ENCODE measurements around the gene ATP8A1. TPM values are rescaled to one million over a fixed set of nuclear protein-coding genes. Genes with fewer than 3 reads are reported as not detected.
A peak's percentile ranks its signal among the peaks of the same experiment; 100 is the strongest.
"Not testable (repeated sequence)": the region's sequence is repeated elsewhere in the genome, so short reads cannot be mapped to it uniquely, and the experiment has no call there.

ATP8A1 gene
- 10 to 100 TPM in 2 of 4 donors, 1 to 10 TPM in 2; 5.1 to 90.1 (median 9.4) TPM for polyA plus RNA-seq
- long read RNA-seq, donor 1, full-length matches to known transcripts = 6 of 6 reads
- long read RNA-seq, donor 1, partial matches to known transcripts = 0 of 6 reads
- long read RNA-seq, donor 1, other reads (novel, unspliced or antisense) = 0 of 6 reads
- long read RNA-seq, donor 2, full-length matches to known transcripts = 4 of 4 reads
- long read RNA-seq, donor 2, partial matches to known transcripts = 0 of 4 reads
- long read RNA-seq, donor 2, other reads (novel, unspliced or antisense) = 0 of 4 reads
- long read RNA-seq, donor 3, full-length matches to known transcripts = 3 of 3 reads
- long read RNA-seq, donor 3, partial matches to known transcripts = 0 of 3 reads
- long read RNA-seq, donor 3, other reads (novel, unspliced or antisense) = 0 of 3 reads
- long read RNA-seq, donor 4 = 0 reads
- long read RNA-seq, donor 5 = 0 reads
- long read RNA-seq, donor 6 = 0 reads
- long read RNA-seq, donor 7 = 0 reads
- long read RNA-seq, donor 8 = 0 reads
- long read RNA-seq, donor 9 = 0 reads
- long read RNA-seq, donor 10, full-length matches to known transcripts = 7 of 7 reads
- long read RNA-seq, donor 10, partial matches to known transcripts = 0 of 7 reads
- long read RNA-seq, donor 10, other reads (novel, unspliced or antisense) = 0 of 7 reads

DNA sequence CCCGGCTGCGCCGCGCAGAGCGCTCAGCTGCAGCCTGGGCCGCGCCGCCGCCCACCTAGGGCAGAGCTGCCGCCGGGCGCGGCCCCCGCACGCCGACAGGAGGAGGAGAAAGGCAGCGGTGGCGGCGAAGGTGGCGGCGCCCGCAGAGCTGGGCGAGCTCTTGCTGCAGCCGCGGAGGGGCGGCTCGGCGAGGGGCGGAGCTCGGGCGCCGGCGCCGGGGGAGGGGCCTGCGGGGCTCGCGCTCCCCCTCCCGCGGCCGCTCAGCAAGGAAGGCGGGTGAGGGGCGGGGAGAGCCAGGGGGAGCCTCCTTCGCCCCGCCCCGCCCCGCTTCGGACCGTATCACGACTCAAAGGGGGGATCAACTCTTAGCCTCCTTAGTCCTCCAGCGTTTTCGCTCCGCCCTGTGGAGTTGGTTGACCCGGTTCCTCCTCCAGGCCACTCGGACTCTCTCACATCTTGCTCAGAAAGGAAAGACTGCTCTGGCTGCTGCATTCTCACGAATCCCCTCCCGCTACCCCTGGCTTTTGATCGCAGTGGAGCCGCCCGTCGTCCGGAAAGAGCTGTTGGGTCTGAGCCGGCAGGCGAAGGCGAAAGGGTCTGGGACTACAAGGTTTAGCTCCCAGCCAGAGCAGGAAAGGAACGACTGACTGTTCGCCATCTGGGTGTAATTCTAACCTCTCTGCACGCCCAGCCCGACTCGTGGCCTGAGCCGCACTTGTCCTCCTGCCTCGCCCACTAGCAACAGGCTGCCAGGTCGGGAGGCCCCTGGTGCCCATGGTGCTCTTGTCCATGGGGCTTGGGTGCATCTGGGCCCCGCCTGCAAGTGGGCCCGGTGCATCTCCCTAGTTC lies at the start of gene ATP8A1:
Gene ATP8A1 (minus strand): TSS at position 162 of the 849 bp plus-strand sequence. CDS start 232 bp downstream, outside the sequence.
- FAIRE-seq (no peak), DNase-seq (peak; percentile 94 to 97)
- H3K4me1 ChIP-seq (ENCODE audit: control insufficient read depth in 3 of 3, insufficient read depth in 2 of 3, low read depth in 1 of 3, low read length in 2 of 3) = peaks cover 3 to 30% (median 18%) of the 10 kb centered on the region in 3 donors
- no peaks in the 10 kb centered on the region for H3K36me3 ChIP-seq (ENCODE audit: control insufficient read depth in 3 of 3, insufficient read depth in 2 of 3, low read depth in 1 of 3, low read length in 3 of 3)
- 0 to 1% (median 0%) methylated on average over 41 to 74 of the region's 74 CpGs for WGBS, 3 donors
- peak within 1 kb of the TSS; percentile 80 to 97 (median 86) for H3K4me3 ChIP-seq (ENCODE audit: low read depth in 1 of 3, low read length in 3 of 3)
- no peaks in the 10 kb centered on the region for H3K27me3 ChIP-seq (ENCODE audit: control insufficient read depth in 3 of 3, insufficient read depth in 3 of 3, low read length in 3 of 3)
- no peaks in the 10 kb centered on the region for H3K9me3 ChIP-seq (ENCODE audit: control insufficient read depth in 2 of 2, insufficient read depth in 1 of 2, low read depth in 1 of 2, low read length in 1 of 2)
- H3K27ac ChIP-seq (ENCODE audit: low read depth in 1 of 3, low read length in 2 of 3) = peak within 1 kb of the TSS; percentile 78 to 96 (median 93)

DNA sequence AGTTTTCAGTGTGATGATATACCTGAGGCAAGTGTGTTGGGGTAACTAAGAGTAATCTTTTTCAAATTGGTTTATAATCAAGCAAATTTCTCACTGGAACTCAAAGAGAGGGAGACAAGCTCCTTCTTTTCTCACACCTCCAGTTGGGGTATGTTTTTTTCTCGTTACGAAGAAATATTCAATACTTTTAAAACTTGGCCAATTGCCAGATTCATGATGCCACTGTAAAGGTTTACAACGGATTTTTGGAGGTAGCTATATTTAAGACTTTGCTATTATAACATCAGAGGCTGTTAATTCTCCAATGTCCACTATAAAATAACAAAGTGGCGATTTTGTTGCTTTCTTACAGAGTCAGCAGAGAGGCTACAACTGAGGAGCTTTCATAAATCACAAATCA lies 49.2 kb upstream of the ATP8A1 start:
- Histone ChIP-seq H3K36me3 (ENCODE audit: control insufficient read depth in 3 of 3, insufficient read depth in 2 of 3, low read depth in 1 of 3, low read length in 3 of 3) (no peaks in the 10 kb centered on the region), H3K27ac (ENCODE audit: low read depth in 1 of 3, low read length in 2 of 3) (no peak overlapping the region), H3K4me1 (ENCODE audit: control insufficient read depth in 3 of 3, insufficient read depth in 2 of 3, low read depth in 1 of 3, low read length in 2 of 3) (no peaks in the 10 kb centered on the region), H3K4me3 (ENCODE audit: low read depth in 1 of 3, low read length in 3 of 3) (no peak overlapping the region), H3K27me3 (ENCODE audit: control insufficient read depth in 3 of 3, insufficient read depth in 3 of 3, low read length in 3 of 3) (no peaks in the 10 kb centered on the region), H3K9me3 (ENCODE audit: control insufficient read depth in 2 of 2, insufficient read depth in 1 of 2, low read depth in 1 of 2, low read length in 1 of 2) (no peaks in the 10 kb centered on the region)
- DNase-seq = no peak
- FAIRE-seq = no peak
- WGBS, 3 donors = 55 to 71% (median 64%) methylated on average over 4 of the region's 4 CpGs

DNA sequence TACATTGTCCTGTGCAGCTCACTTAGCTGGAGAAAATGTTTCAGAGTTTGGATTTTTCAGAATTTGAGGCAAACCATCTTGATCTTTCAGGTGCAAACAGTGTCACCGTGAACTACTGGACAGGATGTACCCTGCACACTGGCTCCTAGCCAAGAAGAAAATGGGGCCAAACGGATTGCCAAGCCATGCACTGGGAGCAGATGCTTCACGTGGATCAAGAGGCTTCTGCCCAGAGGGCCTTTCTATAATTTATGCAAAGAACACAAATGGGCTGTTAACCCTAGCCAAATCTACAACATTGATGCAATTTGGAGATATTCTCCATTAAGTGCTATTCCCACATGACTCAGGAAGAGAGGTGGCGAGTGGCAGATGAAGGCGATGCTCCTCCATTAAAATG lies 46.9 kb upstream of the ATP8A1 start:
- H3K27me3 ChIP-seq (ENCODE audit: control insufficient read depth in 3 of 3, insufficient read depth in 3 of 3, low read length in 3 of 3) = no peaks in the 10 kb centered on the region
- no peaks in the 10 kb centered on the region for H3K36me3 ChIP-seq (ENCODE audit: control insufficient read depth in 3 of 3, insufficient read depth in 2 of 3, low read depth in 1 of 3, low read length in 3 of 3)
- DNase-seq (no peak), FAIRE-seq (no peak)
- H3K9me3 ChIP-seq (ENCODE audit: control insufficient read depth in 2 of 2, insufficient read depth in 1 of 2, low read depth in 1 of 2, low read length in 1 of 2) = no peaks in the 10 kb centered on the region
- no peaks in the 10 kb centered on the region for H3K4me1 ChIP-seq (ENCODE audit: control insufficient read depth in 3 of 3, insufficient read depth in 2 of 3, low read depth in 1 of 3, low read length in 2 of 3)
- WGBS, 3 donors = 61 to 77% (median 69%) methylated on average over 5 of the region's 5 CpGs
- no peak overlapping the region for H3K27ac ChIP-seq (ENCODE audit: low read depth in 1 of 3, low read length in 2 of 3)
- no peak overlapping the region for H3K4me3 ChIP-seq (ENCODE audit: low read depth in 1 of 3, low read length in 3 of 3)

DNA sequence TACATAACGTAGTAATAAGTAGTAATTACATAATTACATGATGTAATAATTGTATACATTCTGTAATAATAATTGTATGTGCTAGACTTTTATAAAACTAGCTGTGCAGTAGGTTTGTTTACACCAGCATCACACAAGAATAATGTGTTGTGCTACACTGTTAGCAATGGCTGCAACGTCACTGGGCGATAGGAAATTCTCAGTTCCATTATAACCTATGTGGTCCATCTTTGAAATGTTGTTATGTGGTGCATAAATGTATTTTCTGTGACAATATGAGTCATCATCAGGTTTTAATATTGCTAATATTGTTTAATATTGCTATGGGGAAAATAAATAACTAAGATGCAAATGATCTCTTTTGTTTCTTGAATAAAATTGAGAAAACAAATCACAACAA lies 46.0 kb upstream of the ATP8A1 start:
- Histone ChIP-seq H3K27me3 (ENCODE audit: control insufficient read depth in 3 of 3, insufficient read depth in 3 of 3, low read length in 3 of 3) (no peaks in the 10 kb centered on the region), H3K4me1 (ENCODE audit: control insufficient read depth in 3 of 3, insufficient read depth in 2 of 3, low read depth in 1 of 3, low read length in 2 of 3) (no peaks in the 10 kb centered on the region), H3K27ac (ENCODE audit: low read depth in 1 of 3, low read length in 2 of 3) (no peak overlapping the region), H3K4me3 (ENCODE audit: low read depth in 1 of 3, low read length in 3 of 3) (no peak overlapping the region), H3K9me3 (ENCODE audit: control insufficient read depth in 2 of 2, insufficient read depth in 1 of 2, low read depth in 1 of 2, low read length in 1 of 2) (no peaks in the 10 kb centered on the region), H3K36me3 (ENCODE audit: control insufficient read depth in 3 of 3, insufficient read depth in 2 of 3, low read depth in 1 of 3, low read length in 3 of 3) (no peaks in the 10 kb centered on the region)
- FAIRE-seq (no peak), DNase-seq (no peak)
- 70 to 76% (median 75%) methylated on average over 3 of the region's 3 CpGs for WGBS, 3 donors

DNA sequence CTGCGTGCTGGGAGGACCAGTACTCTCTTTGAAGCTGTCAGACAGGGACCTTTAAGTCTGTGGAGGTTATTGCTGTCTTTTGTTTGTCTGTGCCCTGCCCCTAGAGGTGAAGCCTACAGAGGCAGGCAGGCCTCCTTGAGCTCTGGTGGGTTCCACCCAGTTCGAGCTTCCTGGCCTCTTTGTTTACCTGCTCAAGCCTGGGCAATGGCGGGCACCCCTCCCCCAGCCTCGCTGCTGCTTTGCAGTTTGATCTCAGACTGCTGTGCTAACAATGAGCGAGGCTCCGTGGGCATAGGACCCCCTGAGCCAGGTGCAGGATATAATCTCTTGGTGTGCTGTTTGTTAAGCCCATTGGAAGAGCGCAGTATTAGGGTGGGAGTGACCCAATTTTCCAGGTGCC lies 44.9 kb upstream of the ATP8A1 start:
- not testable (repeated sequence) for H3K4me3 ChIP-seq (ENCODE audit: low read depth in 1 of 3, low read length in 3 of 3); H3K36me3 ChIP-seq (ENCODE audit: control insufficient read depth in 3 of 3, insufficient read depth in 2 of 3, low read depth in 1 of 3, low read length in 3 of 3); H3K9me3 ChIP-seq (ENCODE audit: control insufficient read depth in 2 of 2, insufficient read depth in 1 of 2, low read depth in 1 of 2, low read length in 1 of 2); H3K27ac ChIP-seq (ENCODE audit: low read depth in 1 of 3, low read length in 2 of 3); H3K27me3 ChIP-seq (ENCODE audit: control insufficient read depth in 3 of 3, insufficient read depth in 3 of 3, low read length in 3 of 3); FAIRE-seq; H3K4me1 ChIP-seq (ENCODE audit: control insufficient read depth in 3 of 3, insufficient read depth in 2 of 3, low read depth in 1 of 3, low read length in 2 of 3); DNase-seq
- 76 to 88% (median 86%) methylated on average over 7 of the region's 7 CpGs for WGBS, 3 donors

DNA sequence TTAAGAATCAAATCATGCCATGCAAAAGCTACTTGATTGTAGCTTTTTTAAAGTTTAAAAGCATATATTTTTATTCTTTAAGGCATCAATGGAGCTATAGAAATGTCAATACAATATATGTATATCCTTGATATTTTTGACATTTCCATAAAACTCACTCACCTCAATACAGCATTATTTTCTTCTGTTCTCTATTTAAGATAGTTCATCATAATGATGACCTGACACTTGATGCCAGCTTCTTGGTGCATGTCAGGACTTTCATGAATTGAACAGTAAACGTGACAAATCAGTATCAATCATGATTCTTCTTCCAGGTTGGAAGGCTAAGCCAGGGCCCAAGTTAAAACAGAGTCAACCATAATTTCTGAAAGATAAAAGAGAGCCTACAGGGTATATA lies 33.6 kb upstream of the ATP8A1 start:
- FAIRE-seq = no peak

DNA sequence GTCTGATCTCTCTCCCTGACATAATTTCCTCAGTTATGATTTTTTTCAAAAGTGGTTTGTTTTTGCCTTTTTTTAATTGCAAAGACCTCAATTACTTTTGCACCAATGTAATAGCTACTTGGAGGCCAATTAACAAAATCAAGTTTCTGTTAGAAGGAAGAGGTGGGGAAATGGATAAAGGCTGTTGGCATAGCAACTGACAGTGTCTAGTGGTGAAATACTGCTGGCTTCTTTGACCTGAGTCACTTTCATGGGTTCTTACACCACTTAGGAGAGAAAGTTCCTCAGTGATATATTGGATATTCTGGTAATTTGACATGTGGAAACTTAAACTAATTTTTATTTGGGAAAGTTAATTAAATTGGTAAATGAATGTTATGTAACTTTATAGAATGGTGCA lies 26.5 kb upstream of the ATP8A1 start:
- Histone ChIP-seq H3K4me1 (ENCODE audit: control insufficient read depth in 3 of 3, insufficient read depth in 2 of 3, low read depth in 1 of 3, low read length in 2 of 3) (no peaks in the 10 kb centered on the region), H3K36me3 (ENCODE audit: control insufficient read depth in 3 of 3, insufficient read depth in 2 of 3, low read depth in 1 of 3, low read length in 3 of 3) (no peaks in the 10 kb centered on the region), H3K9me3 (ENCODE audit: control insufficient read depth in 2 of 2, insufficient read depth in 1 of 2, low read depth in 1 of 2, low read length in 1 of 2) (no peaks in the 10 kb centered on the region), H3K4me3 (ENCODE audit: low read depth in 1 of 3, low read length in 3 of 3) (no peak overlapping the region), H3K27ac (ENCODE audit: low read depth in 1 of 3, low read length in 2 of 3) (no peak overlapping the region), H3K27me3 (ENCODE audit: control insufficient read depth in 3 of 3, insufficient read depth in 3 of 3, low read length in 3 of 3) (no peaks in the 10 kb centered on the region)
- FAIRE-seq = no peak
- no peak for DNase-seq

More for the DNA sequence above, 33.6 kb upstream of the ATP8A1 start:
- Histone ChIP-seq H3K4me3 (ENCODE audit: low read depth in 1 of 3, low read length in 3 of 3) (no peak overlapping the region), H3K4me1 (ENCODE audit: control insufficient read depth in 3 of 3, insufficient read depth in 2 of 3, low read depth in 1 of 3, low read length in 2 of 3) (no peaks in the 10 kb centered on the region), H3K9me3 (ENCODE audit: control insufficient read depth in 2 of 2, insufficient read depth in 1 of 2, low read depth in 1 of 2, low read length in 1 of 2) (no peaks in the 10 kb centered on the region), H3K27ac (ENCODE audit: low read depth in 1 of 3, low read length in 2 of 3) (no peak overlapping the region), H3K36me3 (ENCODE audit: control insufficient read depth in 3 of 3, insufficient read depth in 2 of 3, low read depth in 1 of 3, low read length in 3 of 3) (no peaks in the 10 kb centered on the region), H3K27me3 (ENCODE audit: control insufficient read depth in 3 of 3, insufficient read depth in 3 of 3, low read length in 3 of 3) (peaks cover 0 to 2% (median 0%) of the 10 kb centered on the region in 3 donors)
- 40 to 82% (median 62%) methylated on average over 1 of the region's 1 CpG for WGBS, 3 donors
- no peak for DNase-seq

DNA sequence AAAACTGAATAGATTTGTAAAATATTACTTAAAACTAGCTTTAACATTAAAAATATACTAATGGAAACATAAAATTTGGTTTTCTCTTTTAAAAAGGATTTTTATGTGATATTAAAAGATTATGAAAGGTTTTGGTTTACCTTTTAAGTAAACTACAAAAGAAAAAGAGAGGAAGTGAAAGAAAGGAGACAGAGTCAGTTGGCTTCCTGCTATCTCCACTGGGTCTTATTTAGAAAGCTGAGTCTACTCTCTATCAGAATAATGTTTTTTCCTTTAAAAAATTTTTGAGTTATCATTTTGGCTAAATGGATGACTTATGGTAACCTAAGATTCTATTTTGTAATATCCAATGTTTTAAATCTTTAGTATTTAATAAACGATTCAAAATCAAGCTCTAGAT lies 21.6 kb upstream of the ATP8A1 start:
- Histone ChIP-seq H3K27me3 (ENCODE audit: control insufficient read depth in 3 of 3, insufficient read depth in 3 of 3, low read length in 3 of 3) (no peaks in the 10 kb centered on the region), H3K4me3 (ENCODE audit: low read depth in 1 of 3, low read length in 3 of 3) (no peak overlapping the region), H3K9me3 (ENCODE audit: control insufficient read depth in 2 of 2, insufficient read depth in 1 of 2, low read depth in 1 of 2, low read length in 1 of 2) (no peaks in the 10 kb centered on the region), H3K27ac (ENCODE audit: low read depth in 1 of 3, low read length in 2 of 3) (no peak overlapping the region), H3K4me1 (ENCODE audit: control insufficient read depth in 3 of 3, insufficient read depth in 2 of 3, low read depth in 1 of 3, low read length in 2 of 3) (no peaks in the 10 kb centered on the region), H3K36me3 (ENCODE audit: control insufficient read depth in 3 of 3, insufficient read depth in 2 of 3, low read depth in 1 of 3, low read length in 3 of 3) (no peaks in the 10 kb centered on the region)
- FAIRE-seq (peak; percentile 96), DNase-seq (no peak)
- WGBS, 3 donors = 62 to 97% (median 76%) methylated on average over 1 of the region's 1 CpG
